ENCODE data around the gene UBE4B. TPM values are rescaled to one million over a fixed set of nuclear protein-coding genes. Genes with fewer than 3 reads are reported as not detected.

Gene UBE4B
- polyA plus RNA-seq, 1 donor, result 61.1 TPM

- no peak for DNase-seq
These were observed 1.3 kb upstream of the UBE4B start for GRCh38 chr1:10031461-10031860.

DNA sequence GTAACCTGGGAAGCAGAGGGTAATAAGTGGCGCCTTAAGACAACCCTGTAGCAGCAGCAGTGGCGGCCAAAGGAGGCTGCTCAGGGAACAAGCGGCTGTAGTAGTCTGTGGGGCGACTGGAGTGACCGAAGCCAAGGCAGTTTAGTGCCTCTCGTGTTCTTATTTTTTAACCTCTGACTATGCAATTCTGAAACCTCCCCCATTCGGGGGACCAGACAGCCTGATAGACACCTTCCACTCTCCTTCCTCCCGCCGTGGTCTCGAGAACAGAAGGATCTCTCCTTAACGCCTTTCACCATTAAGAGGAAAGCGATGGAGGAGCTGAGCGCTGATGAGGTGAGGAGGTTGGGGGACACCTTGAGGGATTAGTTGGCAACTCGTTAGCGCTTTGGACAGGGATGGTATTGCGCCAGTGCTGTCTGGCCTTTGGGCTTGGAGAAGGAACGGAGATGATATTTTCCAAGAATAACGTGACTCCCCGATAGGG is 644 bp downstream of the UBE4B start:
- no peak for DNase-seq

DNA sequence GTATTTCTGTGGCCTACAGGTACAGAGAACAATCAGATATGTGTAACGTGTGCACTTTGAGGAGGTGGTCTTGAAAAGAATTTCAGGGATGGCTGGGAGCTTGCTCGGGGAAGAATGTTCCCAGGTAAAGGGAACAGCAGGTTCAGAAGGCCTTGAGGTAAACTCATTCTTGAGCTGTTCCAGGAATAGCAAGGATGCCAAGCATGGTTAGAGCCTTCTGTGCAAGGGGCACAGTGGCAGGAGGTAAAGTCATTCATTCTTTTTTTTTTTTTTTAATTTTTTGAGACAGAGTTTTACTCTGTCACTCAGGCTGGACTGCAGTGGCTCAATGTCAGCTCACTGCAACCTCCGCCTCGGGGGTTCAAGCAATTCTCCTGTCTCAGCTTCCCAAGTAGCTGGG is 10.0 kb downstream of the UBE4B start:
- no peak for DNase-seq

GRCh38 chr1:10045480-10046355 is 13.0 kb downstream of the UBE4B start:
- no peak for DNase-seq

DNA sequence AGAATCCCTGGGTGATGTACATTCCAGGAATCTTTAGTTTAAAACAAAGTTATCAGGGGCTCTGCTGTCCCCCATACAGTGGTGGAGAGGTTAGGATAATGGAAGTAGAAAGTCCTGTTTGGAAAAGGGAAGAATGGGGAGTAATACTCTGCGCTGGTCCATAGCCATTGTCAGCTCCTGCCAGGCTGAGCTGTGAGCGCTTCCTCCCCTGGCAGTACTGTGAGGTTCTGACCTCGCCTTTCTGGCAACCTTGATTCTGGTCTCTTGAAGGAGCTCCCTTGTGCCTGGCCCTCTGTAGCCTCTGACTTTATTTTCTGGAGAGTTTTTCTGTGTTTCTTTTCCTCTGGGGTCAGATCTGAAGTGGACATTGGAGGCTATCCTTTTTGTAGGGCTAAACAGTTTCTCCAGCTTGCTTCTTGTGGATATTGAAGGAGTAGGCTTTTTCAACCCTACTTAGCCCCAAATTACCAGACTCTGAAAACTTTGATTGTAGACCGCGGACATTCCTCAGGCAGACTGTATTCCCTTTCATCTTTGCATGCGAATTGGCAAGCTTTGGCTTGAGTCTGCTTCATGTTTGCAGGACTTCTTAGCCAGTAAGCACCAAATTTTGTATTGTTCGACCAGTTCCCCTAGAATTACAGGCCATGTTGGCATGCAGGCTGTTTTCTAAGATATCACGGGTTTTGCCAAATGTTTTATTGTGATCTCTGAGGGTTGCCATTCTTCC is 13.8 kb downstream of the UBE4B start:
- no peak for DNase-seq

DNA sequence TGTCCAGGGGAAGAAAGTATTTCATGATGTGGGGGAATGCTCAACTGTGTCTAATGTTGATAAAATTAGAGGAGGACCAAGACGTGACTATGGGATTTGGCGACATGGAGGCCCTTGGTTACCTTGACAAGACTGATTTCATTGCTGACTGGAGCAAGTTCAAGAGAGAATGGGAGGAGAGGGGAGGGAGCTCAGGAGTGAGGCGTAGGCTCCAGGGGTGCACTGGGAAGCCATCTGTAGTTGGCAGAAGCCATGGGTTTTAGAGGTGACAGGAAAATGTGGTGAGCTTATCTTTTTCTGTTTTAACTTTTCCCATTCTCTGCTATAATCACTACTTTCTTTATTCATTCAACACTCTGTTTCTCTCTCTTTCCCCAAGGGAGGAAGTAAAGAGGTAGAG is 15.8 kb downstream of the UBE4B start:
- no peak for DNase-seq

GRCh38 chr1:10050611-10051010 is 17.9 kb downstream of the UBE4B start:
- no peak for DNase-seq

DNA sequence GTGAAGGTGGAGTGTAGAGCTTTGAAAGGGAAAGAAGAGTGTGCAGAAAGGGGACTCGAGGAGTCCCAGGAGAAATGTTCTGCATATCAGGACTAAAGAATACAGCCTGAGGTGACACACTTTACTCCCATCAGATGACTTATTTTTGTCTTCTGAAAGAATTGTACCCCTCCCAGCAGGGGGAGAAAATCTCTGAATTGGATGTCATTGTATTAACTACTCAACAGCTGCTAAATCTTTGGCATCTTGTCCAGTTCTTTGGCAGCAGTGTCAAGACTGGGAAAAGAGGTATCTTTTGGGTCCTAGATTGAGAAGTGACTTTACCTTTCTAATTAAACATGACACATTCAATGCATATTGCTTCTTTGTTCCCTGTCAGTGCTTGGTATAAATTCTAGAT is 18.9 kb downstream of the UBE4B start:
- DNase-seq, result no peak

DNA sequence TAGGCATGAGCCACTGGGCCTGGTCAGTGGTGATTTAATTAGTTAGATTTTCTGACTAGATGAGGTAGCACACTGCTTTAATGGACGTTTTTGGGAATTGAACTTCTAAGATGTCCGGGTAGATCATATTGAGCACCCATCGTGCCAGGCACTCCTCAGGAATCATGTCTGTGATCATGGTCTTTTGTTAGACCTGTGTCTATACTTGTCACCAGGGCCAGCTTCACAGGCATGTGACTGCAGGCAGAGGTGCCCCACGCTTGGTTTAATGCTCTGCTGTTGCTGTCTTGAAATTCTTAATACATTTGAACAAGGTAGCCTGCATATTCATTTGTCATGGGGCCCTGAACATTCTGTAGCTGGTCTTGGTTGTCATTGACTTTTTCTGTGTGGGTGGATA is 19.6 kb downstream of the UBE4B start:
- DNase-seq, result no peak

DNA sequence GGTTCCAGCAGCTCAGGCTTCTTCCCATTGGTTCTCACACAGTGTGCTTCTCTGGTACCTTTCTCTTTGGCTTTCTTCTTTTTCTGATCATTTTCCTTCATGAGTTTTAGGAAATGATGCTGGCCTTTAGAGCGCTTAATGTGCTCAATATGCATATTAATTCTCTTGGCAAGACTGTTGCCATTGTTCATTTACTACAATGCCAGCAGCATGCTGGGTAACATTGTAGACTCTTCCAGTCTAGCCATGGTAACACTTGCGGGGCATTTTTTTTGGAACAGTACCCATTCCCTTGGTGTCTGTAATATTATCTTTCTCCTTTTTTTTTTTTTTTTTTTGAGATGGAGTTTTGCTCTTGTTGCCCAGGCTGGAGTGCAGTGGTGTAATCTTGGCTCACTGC is 21.7 kb downstream of the UBE4B start:
- DNase-seq, result no peak

DNA sequence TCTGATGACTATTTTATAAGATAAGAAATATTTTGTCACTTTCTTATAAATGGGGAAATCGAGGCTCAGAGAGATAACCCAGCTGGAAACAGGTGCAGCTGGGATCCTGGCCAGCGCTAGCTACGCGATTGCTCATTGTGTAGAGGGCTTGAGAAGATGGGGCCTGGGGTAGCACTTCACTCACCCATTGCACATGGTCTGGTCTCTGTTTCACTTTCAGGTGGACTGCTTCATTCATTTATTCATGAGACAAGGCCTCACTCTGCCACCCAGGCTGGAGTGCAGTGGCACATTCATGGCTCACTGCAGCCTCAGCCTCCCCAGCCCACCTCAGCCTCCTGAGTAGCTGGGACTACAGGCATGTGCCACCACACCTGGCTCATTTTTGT is 23.8 kb downstream of the UBE4B start:
- DNase-seq, result no peak

- DNase-seq, result no peak
These were observed 24.6 kb downstream of the UBE4B start for GRCh38 chr1:10057343-10057742.

- DNase-seq, result no peak
These were observed 25.0 kb downstream of the UBE4B start for GRCh38 chr1:10057796-10058195.

GRCh38 chr1:10059342-10059718 is 26.6 kb downstream of the UBE4B start:
- DNase-seq, result no peak

- no peak for DNase-seq
These were observed 27.7 kb downstream of the UBE4B start for GRCh38 chr1:10060311-10061100.

GRCh38 chr1:10061276-10061675 is 28.5 kb downstream of the UBE4B start:
- DNase-seq, result no peak

DNA sequence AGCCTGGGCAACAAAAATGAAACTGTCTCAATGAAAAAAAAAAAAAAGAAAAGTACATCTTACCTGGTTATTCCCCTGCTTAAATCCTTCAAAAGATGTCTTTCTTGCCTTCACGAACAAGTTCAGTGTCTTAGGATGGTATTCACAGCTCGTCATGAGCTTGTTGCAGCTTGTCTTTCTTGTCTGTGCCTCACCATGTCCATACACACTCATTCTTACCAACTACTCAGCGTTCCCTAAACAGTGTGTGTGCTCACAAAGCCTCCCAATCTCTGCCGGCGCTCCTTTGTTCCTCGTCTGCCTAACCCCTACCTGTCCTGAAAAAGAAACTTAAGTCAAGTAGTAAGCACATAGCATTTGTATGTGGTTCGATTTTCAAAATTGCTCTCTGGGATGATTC is 31.1 kb downstream of the UBE4B start:
- DNase-seq, result no peak

DNA sequence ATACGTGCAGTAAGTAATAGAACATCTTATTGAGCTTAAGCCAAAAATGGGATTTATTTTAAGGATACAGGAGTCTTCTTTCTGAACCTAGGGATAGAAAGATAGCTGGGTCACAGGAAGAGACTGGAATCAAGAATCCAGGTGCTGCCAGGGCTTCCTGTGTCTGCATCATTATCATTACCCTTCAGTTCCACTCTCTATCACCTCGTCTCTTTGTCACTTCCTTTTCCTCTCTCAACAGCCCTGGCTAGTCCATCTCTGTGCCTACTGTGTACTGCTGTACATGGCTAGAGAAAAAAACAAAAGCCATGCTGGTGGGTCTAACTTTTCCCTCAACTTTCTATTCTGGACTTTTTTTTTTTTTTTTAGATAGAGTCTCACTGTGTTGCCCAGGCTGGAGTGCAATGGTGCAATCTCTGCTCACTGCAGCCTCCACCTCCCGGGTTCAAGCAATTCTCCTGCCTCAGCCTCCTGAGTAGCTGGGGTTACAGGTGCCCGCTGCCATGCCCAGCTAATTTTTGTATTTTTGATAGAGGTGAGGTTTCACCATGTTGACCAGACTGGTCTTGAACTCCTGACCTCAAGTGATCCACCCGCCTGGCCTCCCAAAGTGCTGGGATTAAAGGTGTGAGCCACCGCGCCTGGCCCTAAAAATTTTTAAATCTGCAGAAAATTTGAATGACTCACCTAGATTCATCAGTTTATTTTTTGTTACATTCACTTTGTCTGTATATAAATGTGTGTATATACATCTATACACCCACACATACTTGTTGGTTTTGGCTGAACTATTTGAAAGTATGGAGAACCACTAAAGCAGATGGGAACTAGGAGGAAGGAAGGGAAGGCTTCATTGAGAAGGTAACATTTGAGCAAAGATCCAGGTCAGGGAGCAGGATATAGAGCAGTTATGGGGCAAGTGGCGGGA is 31.9 kb downstream of the UBE4B start:
- DNase-seq, result no peak

DNA sequence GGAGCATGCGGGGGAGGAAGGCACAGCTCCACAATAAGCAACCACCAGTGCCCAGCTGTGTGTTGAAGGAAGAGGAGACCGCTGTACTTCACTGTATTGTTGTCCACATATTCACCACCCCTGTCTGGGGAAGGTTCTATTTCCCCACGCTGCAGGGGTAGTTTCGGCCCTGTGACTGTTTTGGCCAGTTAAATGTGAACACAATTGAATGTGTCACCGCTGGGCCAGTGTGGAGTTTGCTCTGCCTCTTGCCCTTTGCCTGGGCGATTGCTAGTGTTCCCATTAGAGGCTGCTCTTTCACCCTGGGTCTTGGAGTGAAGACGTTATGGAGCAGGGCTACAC is 32.6 kb downstream of the UBE4B start:
- DNase-seq, result no peak

DNA sequence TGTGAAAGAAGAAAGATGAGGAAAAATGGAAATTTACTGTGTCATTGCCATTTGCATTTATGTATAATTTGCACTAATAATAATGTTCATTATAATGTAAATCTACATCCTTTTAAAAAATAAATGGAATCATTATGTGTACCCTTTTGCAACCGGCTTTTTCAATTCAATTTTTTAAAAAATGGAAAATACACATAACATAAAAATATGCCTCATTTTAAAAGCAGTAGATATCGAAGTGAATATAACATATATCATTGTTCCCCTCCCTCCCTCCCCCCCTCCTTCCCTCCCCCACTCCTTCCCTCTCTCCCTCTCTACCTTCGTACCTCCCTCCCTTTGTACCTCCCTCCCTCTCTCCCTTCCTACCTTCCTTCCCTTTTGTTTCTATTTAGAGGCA is 33.0 kb downstream of the UBE4B start:
- no peak for DNase-seq

DNA sequence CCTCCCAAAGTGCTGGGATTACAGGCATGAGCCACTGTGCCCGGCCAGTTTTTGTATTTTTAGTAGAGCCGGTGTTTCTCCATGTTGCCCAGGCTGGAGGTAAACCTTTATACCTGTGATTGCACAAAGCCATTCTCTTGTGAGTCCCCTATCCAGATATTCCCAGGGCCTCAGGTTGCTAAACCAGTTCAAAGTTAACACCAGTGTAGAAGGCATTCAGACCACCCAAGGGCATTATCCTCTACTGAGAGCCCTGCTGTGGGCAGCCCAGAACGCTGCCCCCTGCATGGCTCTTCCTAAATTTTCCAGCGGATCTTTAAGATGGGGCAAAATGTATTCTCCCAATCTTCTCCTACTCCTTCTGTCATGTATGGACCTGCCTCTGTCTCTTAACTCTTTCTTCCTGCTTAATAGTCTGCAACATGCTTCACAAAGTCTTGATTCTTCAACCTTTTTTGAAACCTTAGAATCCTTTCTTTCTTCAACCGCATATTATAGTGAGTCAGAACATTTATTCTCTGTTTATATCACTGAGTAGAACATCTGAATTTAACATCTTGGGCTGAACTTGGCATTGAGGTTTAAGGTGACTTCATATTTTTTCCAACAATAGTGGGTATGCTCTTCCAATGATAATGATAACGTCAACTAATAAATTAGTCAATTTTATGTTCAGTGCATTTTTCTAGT is 36.0 kb downstream of the UBE4B start:
- DNase-seq, result no peak

All from left kidney (tissue), 2 donors.